SJCRH30 (cell line): Measurements from ENCODE around the gene LDLRAD4. TPM values are rescaled to one million over a fixed set of nuclear protein-coding genes. Genes with fewer than 3 reads are reported as not detected.

ENCODE experiments used
- DNase-seq, 2 experiments: peaks; one replicate each; pipeline ENCODE4 v3.0.0-alpha.2; 2015 to 2020
- H3K27ac ChIP-seq: fragments of 250-450 bp; sonication (Bioruptor Pico); 2 replicates; pipeline ENCODE4 v1.5.1; 2020; ENCODE audit warnings: mild to moderate bottlenecking, moderate library complexity
- H3K27me3 ChIP-seq: fragments of 250-450 bp; sonication (Bioruptor Pico); 2 replicates; pipeline ENCODE4 v1.5.1; 2020; ENCODE audit warnings: mild to moderate bottlenecking, moderate library complexity
- H3K36me3 ChIP-seq: fragments of 250-450 bp; sonication (Bioruptor Pico); 2 replicates; pipeline ENCODE4 v1.5.1; 2020; ENCODE audit warnings: mild to moderate bottlenecking, moderate library complexity
- H3K4me1 ChIP-seq: fragments of 250-450 bp; sonication (Bioruptor Pico); 2 replicates; pipeline ENCODE4 v1.5.1; 2020; ENCODE audit warnings: mild to moderate bottlenecking, moderate library complexity
- H3K4me3 ChIP-seq: fragments of 250-450 bp; sonication (Bioruptor Pico); 2 replicates; pipeline ENCODE4 v1.5.1; 2020; ENCODE audit warnings: mild to moderate bottlenecking, moderate library complexity
- H3K9me3 ChIP-seq: fragments of 250-450 bp; sonication (Bioruptor Pico); replicated peaks from 2 replicates; pipeline ENCODE4 v1.5.1; 2020; ENCODE audit warnings: mild to moderate bottlenecking, moderate library complexity
- total RNA-seq: library from RNA; depleted of rRNA; stranded (reverse); fragments of >200 nt; shearing (Covaris generic); gene quantifications from 2 replicates; pipeline ENCODE4 v1.2.3, GENCODE V29; 2014

LDLRAD4 gene
- total RNA-seq, 1 experiment from 2014 or later: 0.26 TPM

DNA sequence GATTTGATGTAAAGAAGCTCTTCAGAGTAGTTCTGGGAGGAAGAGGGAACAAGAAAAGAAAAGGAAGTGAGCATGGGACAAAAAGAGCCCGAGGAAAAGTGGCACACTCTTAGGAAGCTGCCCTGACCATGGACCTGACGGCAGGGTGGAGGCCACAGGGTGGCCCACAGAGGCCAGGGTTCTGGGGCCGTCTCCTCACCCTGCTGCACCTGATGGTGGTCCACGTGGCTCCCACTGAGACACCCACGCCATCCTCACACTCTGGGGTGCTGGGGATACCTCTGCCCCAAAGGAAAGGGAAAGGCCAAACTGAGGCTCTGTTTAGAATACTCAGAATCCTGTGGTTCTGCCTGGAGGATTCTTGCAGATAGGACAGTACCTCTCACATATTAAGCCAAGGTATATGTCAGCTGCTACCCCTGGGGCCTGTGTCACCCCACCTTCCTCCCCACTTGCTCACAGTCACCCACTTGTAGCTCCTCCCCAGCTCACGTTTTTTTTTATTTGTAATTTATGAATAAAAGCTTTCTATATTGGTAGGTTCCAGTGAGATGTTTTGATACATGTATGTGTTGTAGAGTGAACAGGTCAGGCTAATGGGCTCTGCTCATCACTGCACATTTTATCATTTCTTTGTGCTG, 171.1 kb downstream of the LDLRAD4 start:
- Histone ChIP-seq H3K27ac (no peak overlapping the region), H3K9me3 (no peaks in the 10 kb centered on the region), H3K4me3 (no peak overlapping the region), H3K36me3 (no peaks in the 10 kb centered on the region), H3K27me3 (no peaks in the 10 kb centered on the region), H3K4me1 (no peaks in the 10 kb centered on the region)
- no peak for DNase-seq

GRCh38 chr18:13390196-13390595, 171.6 kb downstream of the LDLRAD4 start:
- DNase-seq: no peak
- no peak overlapping the region for H3K27ac ChIP-seq
- no peaks in the 10 kb centered on the region for H3K36me3 ChIP-seq
- H3K27me3 ChIP-seq: no peaks in the 10 kb centered on the region
- no peaks in the 10 kb centered on the region for H3K4me1 ChIP-seq
- H3K4me3 ChIP-seq: no peak overlapping the region
- no peaks in the 10 kb centered on the region for H3K9me3 ChIP-seq

- Histone ChIP-seq H3K36me3 (no peaks in the 10 kb centered on the region), H3K27ac (no peak overlapping the region), H3K27me3 (no peaks in the 10 kb centered on the region), H3K4me1 (no peaks in the 10 kb centered on the region), H3K4me3 (no peak overlapping the region), H3K9me3 (no peaks in the 10 kb centered on the region)
- no peak for DNase-seq
Observed at GRCh38 chr18:13390711-13391110, 172.2 kb downstream of the LDLRAD4 start.

GRCh38 chr18:13392029-13392750, 173.6 kb downstream of the LDLRAD4 start:
- H3K4me3 ChIP-seq: no peak overlapping the region
- no peaks in the 10 kb centered on the region for H3K27me3 ChIP-seq
- no peaks in the 10 kb centered on the region for H3K4me1 ChIP-seq
- H3K36me3 ChIP-seq: no peaks in the 10 kb centered on the region
- no peaks in the 10 kb centered on the region for H3K9me3 ChIP-seq
- no peak for DNase-seq
- H3K27ac ChIP-seq: no peak overlapping the region

DNA sequence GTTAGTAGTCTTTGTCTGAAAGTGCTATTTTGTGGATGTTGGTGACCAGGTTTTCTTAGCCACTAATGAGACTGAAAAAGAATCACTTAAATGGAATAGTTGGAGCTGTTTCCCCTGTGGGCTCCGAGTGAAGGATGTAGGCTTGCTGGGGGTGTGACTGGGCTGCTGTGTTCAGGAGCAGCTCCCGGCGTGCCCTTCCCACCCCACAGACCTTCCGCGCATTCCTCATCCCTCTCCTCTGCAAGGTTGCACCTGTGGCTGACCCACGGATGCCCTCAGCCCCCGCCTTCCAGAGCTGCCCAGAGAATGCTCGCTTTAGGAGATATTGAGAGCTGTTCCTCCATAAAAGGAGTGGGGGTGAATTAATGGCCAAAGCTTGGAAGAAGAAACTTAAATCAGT, 174.3 kb downstream of the LDLRAD4 start:
- H3K4me1 ChIP-seq: no peaks in the 10 kb centered on the region
- H3K27me3 ChIP-seq: no peaks in the 10 kb centered on the region
- no peak overlapping the region for H3K4me3 ChIP-seq
- no peaks in the 10 kb centered on the region for H3K9me3 ChIP-seq
- H3K27ac ChIP-seq: no peak overlapping the region
- H3K36me3 ChIP-seq: no peaks in the 10 kb centered on the region
- no peak for DNase-seq

DNA sequence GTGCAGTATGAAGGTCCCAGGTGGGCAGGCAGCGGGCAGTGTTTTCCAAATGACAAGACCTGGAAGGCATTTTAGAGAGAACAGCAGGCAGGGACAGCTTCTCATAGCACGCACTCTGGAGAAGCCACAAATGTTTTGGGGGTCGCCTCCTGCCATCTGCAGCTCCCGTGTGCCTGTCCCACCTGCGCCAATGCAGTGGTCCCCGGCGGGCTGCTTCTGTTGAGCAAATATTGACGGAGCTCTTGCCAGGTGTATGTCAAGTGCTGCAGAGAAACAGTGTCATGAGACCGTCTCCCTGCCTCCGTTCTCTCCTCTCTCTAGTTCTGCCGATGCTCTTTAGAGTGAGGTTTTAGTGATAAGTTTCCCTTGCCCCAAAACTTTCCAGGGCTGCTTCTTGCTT, 174.8 kb downstream of the LDLRAD4 start:
- Histone ChIP-seq H3K9me3 (no peaks in the 10 kb centered on the region), H3K27me3 (no peaks in the 10 kb centered on the region), H3K36me3 (no peaks in the 10 kb centered on the region), H3K27ac (no peak overlapping the region), H3K4me1 (no peaks in the 10 kb centered on the region), H3K4me3 (no peak overlapping the region)
- no peak for DNase-seq

- H3K27ac ChIP-seq: no peak overlapping the region
- DNase-seq: no peak
- no peaks in the 10 kb centered on the region for H3K27me3 ChIP-seq
- no peaks in the 10 kb centered on the region for H3K9me3 ChIP-seq
- no peaks in the 10 kb centered on the region for H3K36me3 ChIP-seq
- no peak overlapping the region for H3K4me3 ChIP-seq
- H3K4me1 ChIP-seq: no peaks in the 10 kb centered on the region
Observed at GRCh38 chr18:13394801-13395200, 176.2 kb downstream of the LDLRAD4 start.

DNA sequence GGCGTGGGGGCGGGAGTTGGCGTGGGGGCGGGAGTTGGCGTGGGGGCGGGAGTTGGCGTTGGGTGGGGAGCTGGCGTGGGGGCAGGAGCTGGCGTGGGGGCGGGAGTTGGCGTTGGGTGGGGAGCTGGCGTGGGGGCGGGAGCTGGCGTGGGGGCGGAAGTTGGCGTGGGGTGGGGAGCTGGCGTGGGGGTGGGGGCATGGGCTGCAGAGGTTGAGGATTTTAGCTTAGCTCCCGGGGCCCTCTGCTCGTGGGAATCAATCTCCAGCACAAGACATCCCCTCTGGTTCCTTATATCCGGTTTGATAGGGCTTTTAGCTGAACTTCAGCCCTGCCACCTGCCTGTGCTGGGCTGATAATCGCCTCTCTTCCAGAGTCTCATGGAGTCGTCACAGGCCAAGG, 177.0 kb downstream of the LDLRAD4 start:
- Histone ChIP-seq H3K27ac (no peak overlapping the region), H3K36me3 (no peaks in the 10 kb centered on the region), H3K4me3 (no peak overlapping the region), H3K4me1 (no peaks in the 10 kb centered on the region), H3K27me3 (no peaks in the 10 kb centered on the region), H3K9me3 (no peaks in the 10 kb centered on the region)
- DNase-seq: no peak

- no peak overlapping the region for H3K27ac ChIP-seq
- no peak for DNase-seq
- H3K9me3 ChIP-seq: no peaks in the 10 kb centered on the region
- H3K36me3 ChIP-seq: no peaks in the 10 kb centered on the region
- H3K4me3 ChIP-seq: no peak overlapping the region
- H3K27me3 ChIP-seq: no peaks in the 10 kb centered on the region
- H3K4me1 ChIP-seq: no peaks in the 10 kb centered on the region
Observed at GRCh38 chr18:13397504-13398163, 179.1 kb downstream of the LDLRAD4 start.

DNA sequence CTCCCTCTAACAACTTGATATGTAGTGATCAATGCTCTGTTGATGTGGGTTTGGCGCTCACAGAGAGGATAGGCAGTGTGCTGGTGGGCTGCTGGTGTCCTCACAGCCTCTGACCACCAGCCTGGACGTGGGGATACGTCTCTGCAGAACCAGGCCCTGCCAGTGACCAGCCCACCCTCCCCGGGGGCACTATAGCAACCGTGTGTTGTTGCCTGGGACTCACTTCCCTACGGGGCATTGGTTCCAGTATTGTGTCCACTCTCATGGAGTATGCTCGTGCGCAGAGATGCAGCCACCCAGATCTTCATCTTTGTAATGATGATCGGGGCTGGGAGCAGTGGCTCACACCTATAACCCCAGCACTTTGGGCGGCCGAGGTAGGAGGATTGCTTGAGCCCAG, 180.1 kb downstream of the LDLRAD4 start:
- Histone ChIP-seq H3K27me3 (no peaks in the 10 kb centered on the region), H3K4me3 (no peak overlapping the region), H3K27ac (no peak overlapping the region), H3K4me1 (no peaks in the 10 kb centered on the region), H3K36me3 (no peaks in the 10 kb centered on the region), H3K9me3 (no peaks in the 10 kb centered on the region)
- no peak for DNase-seq

DNA sequence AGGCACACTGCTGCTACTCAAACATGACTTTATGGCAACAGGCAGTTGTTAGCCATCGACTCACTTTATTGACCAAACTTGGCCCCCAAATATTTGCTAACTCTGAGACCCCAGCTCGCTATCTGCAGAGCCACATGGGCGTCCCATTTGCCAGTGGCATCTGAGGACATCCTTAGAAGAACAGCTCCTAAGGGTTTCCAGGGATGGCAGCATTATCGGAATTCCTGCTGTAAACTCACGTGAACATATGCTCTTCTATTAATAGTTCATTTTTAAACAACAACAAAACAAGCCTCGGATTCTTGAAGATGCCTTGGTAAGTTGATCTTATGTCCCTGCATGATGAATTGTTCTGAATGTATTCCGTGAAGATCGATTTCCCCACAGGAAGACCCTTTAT, 181.0 kb downstream of the LDLRAD4 start:
- no peak for DNase-seq
- H3K4me1 ChIP-seq: no peaks in the 10 kb centered on the region

DNA sequence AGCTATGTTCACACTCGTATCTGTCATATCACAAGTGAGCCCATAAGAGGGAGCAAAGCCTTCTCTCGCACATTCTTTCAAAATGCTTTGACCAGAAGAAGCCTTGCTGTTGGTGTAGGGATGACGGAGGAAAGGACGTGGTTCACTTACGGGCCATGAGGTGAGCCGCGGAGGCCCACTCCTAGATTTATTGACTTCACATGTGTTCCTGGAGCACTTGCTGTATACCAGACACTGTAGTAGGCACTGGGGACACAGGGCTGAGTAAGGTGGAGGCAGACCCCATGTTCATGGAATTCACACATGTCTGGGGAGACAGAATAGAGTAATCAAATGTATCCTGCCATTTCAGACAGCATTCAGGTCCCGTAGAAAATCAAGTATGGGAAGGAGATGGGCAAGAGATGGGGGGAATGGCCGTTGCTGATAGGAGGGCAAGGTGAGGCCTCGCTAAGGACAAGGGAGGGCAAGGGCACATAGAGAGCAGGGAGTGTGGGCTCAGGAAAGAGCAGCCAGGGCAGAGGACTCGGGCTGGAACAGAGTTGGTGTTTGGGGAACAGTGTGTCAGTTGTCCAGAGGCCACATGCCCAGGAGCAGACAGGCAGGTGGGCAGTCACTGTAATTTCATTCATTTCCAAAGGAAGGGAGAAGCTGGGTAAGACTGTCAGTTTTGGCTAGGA, 182.2 kb downstream of the LDLRAD4 start:
- Histone ChIP-seq H3K4me1 (no peaks in the 10 kb centered on the region), H3K27ac (no peak overlapping the region), H3K4me3 (no peak overlapping the region), H3K27me3 (no peaks in the 10 kb centered on the region), H3K36me3 (no peaks in the 10 kb centered on the region), H3K9me3 (no peaks in the 10 kb centered on the region)
- no peak for DNase-seq

More for the DNA sequence above, 181.0 kb downstream of the LDLRAD4 start:
- no peaks in the 10 kb centered on the region for H3K36me3 ChIP-seq
- H3K27me3 ChIP-seq: no peaks in the 10 kb centered on the region
- H3K27ac ChIP-seq: no peak overlapping the region
- H3K9me3 ChIP-seq: no peaks in the 10 kb centered on the region
- no peak overlapping the region for H3K4me3 ChIP-seq

DNA sequence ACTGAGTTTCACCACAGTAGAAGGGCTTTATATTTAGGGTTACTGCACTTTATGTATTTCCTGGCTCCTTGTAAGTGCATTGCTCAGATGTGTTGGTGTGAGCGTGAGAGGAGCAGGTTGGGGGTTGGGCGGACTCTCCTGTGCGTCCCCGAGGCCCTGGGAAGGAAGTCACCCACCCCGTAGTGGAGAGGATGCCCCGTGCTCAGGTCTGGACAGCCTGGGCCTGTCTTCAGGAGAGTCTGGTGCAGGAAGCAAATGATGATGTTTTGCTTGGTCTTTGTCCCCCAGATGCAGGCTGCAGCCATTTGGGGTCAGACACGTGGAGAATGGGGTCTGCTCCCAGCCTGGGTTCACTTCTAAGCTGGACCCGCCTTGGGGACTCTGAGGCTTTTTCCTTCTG, 182.8 kb downstream of the LDLRAD4 start:
- Histone ChIP-seq H3K27me3 (no peaks in the 10 kb centered on the region), H3K27ac (no peak overlapping the region), H3K4me3 (no peak overlapping the region), H3K4me1 (no peaks in the 10 kb centered on the region), H3K36me3 (no peaks in the 10 kb centered on the region), H3K9me3 (no peaks in the 10 kb centered on the region)
- DNase-seq: no peak

DNA sequence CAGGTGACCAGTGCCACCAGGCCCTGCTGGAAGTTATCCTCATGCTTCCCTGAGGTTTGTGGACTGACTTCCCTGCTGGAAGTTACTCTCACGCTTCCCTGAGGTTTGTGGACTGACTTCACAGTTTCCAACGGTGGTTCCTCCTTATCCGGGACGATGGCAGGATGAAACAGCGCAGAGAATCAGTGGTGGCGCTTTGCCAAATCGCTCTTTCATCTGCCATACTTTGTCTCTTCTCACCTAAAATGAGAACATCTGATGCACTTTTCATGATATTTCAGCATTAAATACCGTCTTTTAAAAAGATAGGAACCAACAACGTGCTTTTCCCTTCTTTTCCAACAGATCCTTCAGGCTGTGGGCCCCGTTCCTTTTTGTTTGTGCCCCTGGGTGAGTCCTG, 183.3 kb downstream of the LDLRAD4 start:
- no peaks in the 10 kb centered on the region for H3K9me3 ChIP-seq
- H3K4me1 ChIP-seq: no peaks in the 10 kb centered on the region
- no peaks in the 10 kb centered on the region for H3K36me3 ChIP-seq
- H3K4me3 ChIP-seq: no peak overlapping the region
- no peaks in the 10 kb centered on the region for H3K27me3 ChIP-seq
- H3K27ac ChIP-seq: no peak overlapping the region
- DNase-seq: no peak
